Ovary (tissue), 3 donors: ENCODE data around the gene NFYC.

Experiments used
- EP300 ChIP-seq: sonication (generic); formaldehyde crosslinking; IDR thresholded peaks from one replicate; pipeline ENCODE4 v1.6.1; 2017; ENCODE audit warnings: antibody characterized with exemption
- POLR2A ChIP-seq: fragments of 450-650 bp; IDR thresholded peaks from one replicate; pipeline ENCODE4 v1.6.1; 2017; ENCODE audit warnings: antibody characterized with exemption, mild to moderate bottlenecking, moderate library complexity
- TF ChIP-seq, protein P1 (sequence below), 3 donors: fragments of 450-650 bp in 2 of 3; fragments of 200-600 bp in 1 of 3; IDR thresholded peaks; one replicate each; pipeline versions ENCODE4 v1.5.1 to v1.8.0; 2016 to 2022; ENCODE audit warnings: antibody characterized with exemption in 3 of 3, mild to moderate bottlenecking in 1 of 3
- donor health status: DM: no; HTN: no; CAD: no.

DNA sequence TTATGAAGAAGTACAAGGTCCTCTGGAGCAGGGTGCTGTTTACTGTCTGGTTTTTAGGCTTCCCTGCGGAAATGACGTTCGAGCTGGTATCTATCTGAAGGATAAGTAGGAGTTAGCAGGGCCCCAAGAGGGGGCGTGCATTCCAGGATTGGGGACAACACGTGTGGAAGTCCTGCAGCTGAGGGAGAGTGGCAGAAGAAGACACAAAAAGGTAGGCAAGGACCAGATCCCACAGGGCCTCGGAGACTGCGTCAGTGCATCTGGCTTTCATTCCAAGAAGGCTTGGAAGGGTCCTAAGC lies 31.9 kb upstream of the NFYC start:
- TF ChIP-seq, protein P1, sequence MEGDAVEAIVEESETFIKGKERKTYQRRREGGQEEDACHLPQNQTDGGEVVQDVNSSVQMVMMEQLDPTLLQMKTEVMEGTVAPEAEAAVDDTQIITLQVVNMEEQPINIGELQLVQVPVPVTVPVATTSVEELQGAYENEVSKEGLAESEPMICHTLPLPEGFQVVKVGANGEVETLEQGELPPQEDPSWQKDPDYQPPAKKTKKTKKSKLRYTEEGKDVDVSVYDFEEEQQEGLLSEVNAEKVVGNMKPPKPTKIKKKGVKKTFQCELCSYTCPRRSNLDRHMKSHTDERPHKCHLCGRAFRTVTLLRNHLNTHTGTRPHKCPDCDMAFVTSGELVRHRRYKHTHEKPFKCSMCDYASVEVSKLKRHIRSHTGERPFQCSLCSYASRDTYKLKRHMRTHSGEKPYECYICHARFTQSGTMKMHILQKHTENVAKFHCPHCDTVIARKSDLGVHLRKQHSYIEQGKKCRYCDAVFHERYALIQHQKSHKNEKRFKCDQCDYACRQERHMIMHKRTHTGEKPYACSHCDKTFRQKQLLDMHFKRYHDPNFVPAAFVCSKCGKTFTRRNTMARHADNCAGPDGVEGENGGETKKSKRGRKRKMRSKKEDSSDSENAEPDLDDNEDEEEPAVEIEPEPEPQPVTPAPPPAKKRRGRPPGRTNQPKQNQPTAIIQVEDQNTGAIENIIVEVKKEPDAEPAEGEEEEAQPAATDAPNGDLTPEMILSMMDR (IDR thresholded peaks at IDR 0.05) = no peak
- no peak for TF ChIP-seq POLR2A
- TF ChIP-seq EP300 = no peak
